Stimulated activated CD4-positive, alpha-beta T cell treated with anti-CD3 and anti-CD28 coated beads, Interleukin-1b, Interleukin-23, amount 100 ng/mL, for 48 hours (primary cell): ENCODE results near the gene SLX4IP.

Source experiments
- DNase-seq: peaks from one replicate; pipeline ENCODE4 v3.0.0-alpha.2; 2020

The SLX4IP gene

DNA sequence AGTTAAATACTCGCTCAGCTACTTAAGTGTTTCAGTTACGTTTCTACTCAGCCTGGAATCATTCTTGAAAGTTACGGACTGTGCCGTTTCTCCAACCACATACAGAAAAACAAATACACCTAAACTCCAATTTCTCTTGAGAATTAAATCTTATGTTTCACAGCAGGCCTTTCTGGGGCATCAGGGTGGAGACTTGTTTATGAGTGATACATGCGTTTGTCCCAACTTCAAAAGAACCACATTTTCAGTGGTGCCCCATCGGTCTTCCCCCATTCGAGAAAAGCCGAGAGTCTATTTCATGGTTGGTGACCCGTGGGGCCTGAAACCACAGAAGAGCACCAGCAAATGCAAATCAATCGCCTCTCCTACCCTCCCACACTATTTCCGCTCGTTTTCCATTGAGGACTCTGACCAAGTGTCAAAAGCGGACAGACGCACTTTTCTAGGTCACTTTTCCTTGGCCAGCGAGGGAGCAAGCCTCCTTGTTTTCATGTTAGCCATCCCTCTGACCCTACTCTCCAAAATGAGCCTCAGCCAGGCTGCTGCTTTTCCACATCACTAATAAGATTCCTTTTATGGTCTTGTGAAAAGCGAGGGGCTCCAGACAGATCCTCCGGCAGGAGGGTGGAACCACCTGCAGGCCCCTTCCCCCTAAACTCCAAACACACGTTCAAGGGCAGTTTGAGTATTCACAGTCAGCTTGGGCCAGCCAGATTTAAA lies 235.6 kb downstream of the SLX4IP start:
- DNase-seq, result no peak

DNA sequence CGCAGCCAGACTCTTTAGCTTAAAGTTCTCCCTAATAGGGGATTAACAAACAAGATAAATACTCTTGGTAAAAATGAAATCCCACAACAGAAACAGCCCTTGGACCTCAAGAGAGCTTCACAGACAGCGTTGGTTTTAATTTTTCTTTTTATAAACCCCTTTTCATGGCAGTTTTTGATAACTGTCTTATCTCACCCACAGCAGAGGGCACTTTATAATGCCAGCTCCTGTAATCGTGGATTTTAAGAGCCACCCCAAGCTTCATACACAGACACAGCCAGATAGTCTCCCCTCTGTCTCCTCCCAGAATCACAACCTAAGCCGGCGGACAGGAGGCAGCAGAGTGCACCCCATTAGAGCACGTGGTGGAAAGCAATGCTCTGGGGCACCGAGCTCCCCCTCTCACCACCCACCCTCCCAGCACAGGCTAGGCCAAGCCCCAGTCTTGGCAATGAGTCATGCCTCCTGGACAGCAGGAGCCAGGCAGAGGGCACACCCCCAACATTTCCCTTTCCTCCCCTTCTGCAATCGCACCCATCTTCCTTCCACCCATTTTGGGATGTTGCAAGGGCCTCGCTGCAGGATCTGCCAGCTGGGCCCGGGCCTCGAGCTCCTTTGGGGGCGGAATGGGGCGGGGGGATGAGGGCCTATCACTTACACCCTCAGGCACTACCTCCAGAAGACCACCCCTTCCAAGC lies 236.3 kb downstream of the SLX4IP start:
- DNase-seq, result peak; percentile 22

DNA sequence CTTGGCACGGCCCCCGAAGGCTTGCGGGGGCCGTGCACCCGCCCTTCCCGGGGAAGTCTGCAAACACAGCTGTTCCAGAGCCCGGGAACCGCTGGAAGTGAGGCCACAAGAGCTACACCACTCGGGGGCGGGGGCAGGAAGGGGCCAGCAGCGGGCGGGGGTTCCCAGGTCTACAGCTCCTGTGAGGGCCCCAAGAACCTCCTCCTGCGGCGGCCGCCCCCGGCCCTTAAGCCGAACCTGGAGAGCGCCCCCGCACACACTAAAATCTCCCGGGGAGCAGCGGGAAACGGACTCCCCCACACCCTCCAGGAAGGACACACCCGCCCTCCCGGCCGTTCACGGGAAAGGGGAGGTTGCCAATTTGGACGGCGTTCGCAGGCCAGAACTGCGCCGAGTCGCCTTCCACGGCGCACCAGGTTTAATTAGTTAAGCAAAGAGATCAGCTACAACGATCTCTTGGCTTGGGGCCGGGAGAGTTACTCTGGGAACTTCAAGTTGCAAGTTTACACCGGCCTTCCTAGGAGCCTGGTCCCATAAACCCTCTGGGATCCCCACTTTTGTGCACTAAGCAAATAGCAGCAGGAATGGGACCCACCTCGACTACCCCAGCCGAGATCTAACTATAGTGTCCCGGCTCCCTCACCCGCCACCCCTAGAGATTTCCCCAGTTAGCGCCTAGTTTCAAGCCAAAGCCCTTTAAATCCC lies 237.0 kb downstream of the SLX4IP start:
- DNase-seq, result no peak

DNA sequence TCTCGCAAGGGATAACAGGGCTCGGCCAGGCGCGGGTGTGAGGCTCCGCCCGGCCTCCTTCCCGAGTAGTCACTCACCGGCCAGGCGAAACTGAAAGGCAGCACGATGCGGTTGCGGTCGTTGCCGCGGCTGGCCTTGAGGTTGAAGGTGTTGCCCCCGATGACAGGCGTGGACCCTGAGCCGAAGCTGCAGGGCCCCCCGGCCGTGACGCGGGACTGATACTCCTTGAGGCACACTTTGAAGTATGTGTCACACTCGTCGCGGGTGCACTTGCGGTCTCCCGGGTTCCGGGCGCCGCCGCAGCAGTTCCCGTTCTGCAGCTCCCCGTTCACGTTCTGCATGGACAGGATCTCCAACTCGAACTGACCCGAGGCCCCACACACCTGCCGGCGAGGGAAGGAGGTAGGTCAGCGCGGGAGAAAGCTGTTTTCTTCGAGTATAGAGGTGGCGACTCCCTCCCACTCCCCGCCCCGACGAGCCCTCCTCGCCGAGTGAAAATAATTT lies 237.6 kb downstream of the SLX4IP start:
- peak; percentile 55 for DNase-seq

DNA sequence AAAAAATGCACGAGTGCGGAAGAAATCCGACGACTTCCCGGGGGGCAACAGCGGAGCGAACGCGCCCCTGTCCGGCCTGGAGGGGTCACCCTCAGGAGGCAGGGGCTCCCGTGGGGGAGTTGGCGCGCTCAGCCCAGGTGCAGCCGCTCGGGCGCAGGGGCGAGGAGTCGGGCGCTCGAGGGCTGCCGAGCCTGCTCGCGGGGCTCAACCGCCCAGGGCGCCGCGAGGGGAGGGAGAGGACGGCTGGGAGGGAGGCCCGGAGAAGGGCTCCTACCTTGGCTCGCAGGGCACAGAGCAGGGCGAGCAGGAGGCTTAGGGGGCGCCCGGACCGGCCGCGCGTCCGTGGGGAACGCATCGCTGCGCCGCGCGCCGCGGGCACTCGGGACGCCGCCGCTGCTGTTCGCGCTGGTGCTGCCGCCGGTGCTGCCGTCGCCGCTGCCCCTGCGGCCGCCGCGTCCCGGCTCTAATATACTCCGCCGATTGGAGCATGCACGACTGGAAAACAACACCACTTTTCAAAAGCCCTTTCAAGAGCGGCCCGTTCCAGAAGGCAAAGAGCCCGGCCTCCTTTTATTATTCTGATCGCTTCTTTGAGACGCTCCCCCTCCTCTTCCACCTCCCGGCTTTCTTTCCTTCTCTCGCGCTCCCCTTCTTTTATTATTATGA lies 238.2 kb downstream of the SLX4IP start:
- peak; percentile 2 for DNase-seq

DNA sequence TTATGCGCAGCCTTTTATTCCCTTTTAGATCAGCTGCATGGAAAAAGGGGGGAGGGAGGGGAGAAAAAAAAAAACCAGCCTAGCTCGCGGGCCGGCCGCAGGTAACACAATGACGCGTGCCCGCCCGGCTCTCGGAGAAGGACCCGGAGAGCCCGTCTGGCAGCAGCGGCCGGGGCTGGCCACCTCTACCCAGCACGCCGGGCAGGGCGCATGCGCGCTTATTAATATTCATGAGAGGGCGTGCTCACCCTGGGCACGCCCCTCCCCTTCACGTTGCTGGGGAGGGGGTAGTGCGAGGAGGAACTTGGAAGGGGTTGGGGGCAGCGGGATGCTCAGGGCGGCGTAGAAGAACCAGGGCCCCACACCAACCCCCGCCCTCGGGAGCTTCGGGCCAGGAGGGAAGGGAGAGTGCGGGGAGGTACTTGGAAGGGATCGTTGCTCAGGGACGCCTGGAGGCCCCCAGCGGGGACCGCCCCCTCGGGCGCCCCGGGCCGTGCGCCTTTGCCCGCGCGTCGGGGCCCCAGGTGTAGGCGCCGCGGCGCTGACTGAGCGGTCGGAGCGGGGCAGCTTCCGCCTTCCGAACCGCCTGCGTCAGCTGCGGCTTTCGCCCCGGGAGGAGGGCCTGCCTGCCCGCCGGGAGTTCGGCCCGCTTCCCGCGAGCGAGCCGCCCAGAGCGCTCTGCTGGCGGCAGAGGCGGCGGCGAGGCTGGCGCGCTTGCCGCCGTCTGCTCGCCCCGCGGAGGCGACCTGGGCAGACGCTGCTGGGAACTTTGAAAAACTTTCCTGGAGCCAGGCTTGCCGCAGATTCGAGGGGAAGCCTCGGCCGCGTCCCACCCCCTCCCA lies 239.0 kb downstream of the SLX4IP start, which contains the start of gene JAG1:
Gene JAG1 (minus strand): TSS at position 158 of the 842 bp plus-strand sequence. CDS start 469 bp downstream, outside the sequence.
- peak; percentile 70 for DNase-seq

DNA sequence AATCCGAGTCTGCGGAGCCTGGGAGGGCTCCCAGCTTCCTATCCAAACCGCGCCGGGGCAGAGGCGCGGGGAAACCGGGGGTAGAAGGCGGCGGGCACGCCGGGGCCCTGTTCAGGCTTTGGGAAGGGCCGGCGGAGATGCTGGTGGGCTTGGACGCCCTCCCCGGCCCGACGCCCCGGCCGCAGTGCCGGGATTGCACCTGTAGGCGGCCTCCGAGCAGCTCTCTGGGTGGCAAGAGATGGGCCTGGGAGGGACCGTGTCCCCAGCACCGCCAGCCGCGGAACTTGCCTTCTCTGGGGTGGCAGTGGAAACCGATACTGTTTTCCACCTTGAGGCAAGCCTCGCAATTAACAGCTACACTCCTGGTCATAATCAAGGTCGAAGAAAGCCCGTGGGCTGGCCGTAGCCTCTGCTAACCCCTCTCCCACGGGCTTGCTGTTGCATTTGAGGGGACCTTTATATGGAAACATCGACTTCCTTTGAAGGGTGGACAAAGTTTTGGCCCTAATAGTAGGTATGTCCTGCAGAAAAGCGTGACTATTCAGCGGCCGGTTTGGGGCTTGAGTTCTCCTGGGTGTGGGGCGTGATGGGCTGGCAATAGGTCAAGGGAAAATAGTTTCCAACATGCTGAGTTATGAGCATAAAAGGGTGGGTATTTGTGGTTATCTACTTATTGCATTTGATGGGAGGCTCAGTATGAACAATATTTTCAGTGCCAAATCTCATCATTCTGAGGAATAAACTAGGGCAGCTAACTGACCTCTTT lies 239.8 kb downstream of the SLX4IP start:
- peak; percentile 44 for DNase-seq

DNA sequence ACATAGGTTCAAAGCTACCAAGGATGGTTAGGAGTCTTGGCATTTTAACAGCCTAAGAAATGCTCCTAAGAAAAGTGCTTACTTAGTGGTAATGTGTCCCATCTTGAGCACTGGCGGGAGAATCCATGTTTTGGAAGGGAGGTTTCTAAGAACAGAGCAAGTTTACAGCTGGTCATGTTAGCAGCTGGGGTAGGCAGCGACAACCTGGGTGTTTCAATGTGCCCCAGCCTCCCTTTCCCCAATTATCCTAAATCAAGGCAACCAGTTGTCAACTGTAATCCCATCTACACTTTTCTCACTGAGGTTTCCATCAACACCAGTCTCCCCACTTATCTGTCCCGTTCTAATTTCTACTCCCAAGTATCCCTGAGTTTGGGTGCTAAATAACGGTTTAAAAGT lies 240.3 kb downstream of the SLX4IP start:
- no peak for DNase-seq

DNA sequence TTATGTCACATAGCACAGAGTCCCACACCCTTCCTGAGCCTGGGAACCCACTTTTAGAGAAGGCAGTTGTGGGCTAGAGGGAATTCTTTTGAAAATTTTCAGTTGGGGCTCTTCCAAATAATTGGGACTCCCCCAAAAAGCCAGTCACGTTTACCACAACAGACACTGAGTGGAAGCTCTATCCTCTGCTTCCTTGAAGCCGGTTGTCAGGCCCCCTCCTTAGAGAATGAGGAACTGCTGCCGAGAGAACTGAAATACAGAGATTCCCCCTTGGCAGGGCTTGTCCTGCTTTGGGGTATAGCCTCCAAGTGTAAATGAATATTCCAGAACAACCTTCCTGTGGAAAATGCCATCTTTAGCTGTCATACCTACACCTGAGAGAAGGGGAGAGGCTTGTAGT lies 241.4 kb downstream of the SLX4IP start:
- DNase-seq, result no peak
